Stomach (tissue), 4 donors: ENCODE results near the gene UBE4B.

Source experiments
- CTCF ChIP-seq, 7 experiments: fragments of 450-650 bp in 4 of 7; fragments of 200-600 bp in 3 of 7; sonication (generic) in 3 of 7; IDR thresholded peaks; one replicate each; pipeline ENCODE4 v1.5.1; 2016 to 2019; ENCODE audit warnings: antibody characterized with exemption in 7 of 7, control low read depth in 2 of 7, mild to moderate bottlenecking in 1 of 7
- EP300 ChIP-seq: sonication (generic); formaldehyde crosslinking; IDR thresholded peaks from one replicate; pipeline ENCODE4 v1.6.1; 2017; ENCODE audit warnings: antibody characterized with exemption
- POLR2A ChIP-seq, 4 donors: fragments of 450-650 bp; IDR thresholded peaks; one replicate each; pipeline ENCODE4 v1.6.1; 2016; ENCODE audit warnings: antibody characterized with exemption in 4 of 4, control low read depth in 2 of 4, mild to moderate bottlenecking in 1 of 4, moderate library complexity in 1 of 4
- POLR2AphosphoS5 ChIP-seq, 3 donors: sonication (generic); formaldehyde crosslinking; IDR thresholded peaks; one replicate each; pipeline ENCODE4 v1.6.1; 2016; ENCODE audit warnings: antibody characterized with exemption in 3 of 3

- TF ChIP-seq EP300, result no peak
- TF ChIP-seq CTCF (IDR thresholded peaks at IDR 0.05), result no peak
- TF ChIP-seq POLR2A (IDR thresholded peaks at IDR 0.05), result no peak
- no peak for TF ChIP-seq POLR2AphosphoS5 (IDR thresholded peaks at IDR 0.05)
Measured at GRCh38 chr1:10027027-10027426, 5.7 kb upstream of the UBE4B start.
